ENCODE results near the gene EPN1. TPM values are rescaled to one million over a fixed set of nuclear protein-coding genes. Genes with fewer than 3 reads are reported as not detected.

Gene EPN1
- total and polyA plus RNA-seq, 2 of the 13 experiments (the other 11 are each of a cell fraction or from before 2014, with no cell fraction given), result 28.9 to 31.7 TPM

DNA sequence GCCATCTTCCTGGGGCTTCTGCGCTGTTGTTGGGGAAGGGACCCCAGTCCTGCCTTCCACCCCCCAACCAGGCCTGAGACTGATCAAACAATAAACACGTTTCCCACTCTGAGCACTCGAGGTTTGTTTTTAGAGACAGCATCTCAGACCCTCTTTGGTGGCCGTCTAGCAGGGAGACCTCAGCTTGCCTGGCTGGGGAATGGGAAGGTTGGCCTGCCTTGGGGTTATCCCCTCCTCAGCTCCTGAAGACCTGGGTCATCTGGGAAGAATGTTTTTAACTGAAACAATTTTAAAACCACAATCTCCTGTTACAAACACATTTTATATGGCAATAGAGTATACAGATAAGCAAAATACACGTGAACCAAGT lies 29.5 kb upstream of the EPN1 start:
- no peak overlapping the region for H3K27ac ChIP-seq (ENCODE audit: extremely low read length, insufficient read depth, low read length)
- in situ Hi-C loops (cut with HindIII; ENCODE audit: extremely low pct_ligation_motif_present, low pct_unique_long_range_greater_than_20kb), result no loop called here
- FAIRE-seq, result no peak
- DNase-seq (ENCODE audit: low spot score), result no peak
- BruUV-seq (replicated peaks), result no TSS peak
- H4K20me1 ChIP-seq (ENCODE audit: insufficient read depth, low read length), result no peaks in the 10 kb centered on the region
- H3K4me2 ChIP-seq (ENCODE audit: low read depth, low read length), result peak overlapping the region; percentile 84; the same call in 1 of the 2 replicates
- peaks cover 52% of the 10 kb centered on the region for H3K4me1 ChIP-seq (ENCODE audit: insufficient read depth, low read length)
- H3K9ac ChIP-seq (ENCODE audit: insufficient read depth, low read depth, low read length), result peak overlapping the region; percentile 44; the same call in 1 of the 2 replicates
- peaks cover 41% of the 10 kb centered on the region for H3K79me2 ChIP-seq (ENCODE audit: insufficient read depth, low read length)
- intact Hi-C loops (cut with micrococcal nuclease; ENCODE audit: unreplicated experiment), result no loop called here
- 89% methylated on average over 5 of the region's 5 CpGs for WGBS (ENCODE audit: low lambda C conversion rate)
- ChIA-PET CTCF (ENCODE audit: low intra/inter-chr PET ratio, low total read pairs) (interaction anchor here (1.1 kb wide), 1 partner anchor 8 kb away, joined by 3 read pairs; no protein-coding TSS in a partner anchor), POLR2A (interaction anchor here (2.4 kb wide), 1 partner anchor 9 kb away, joined by 10 read pairs; the partner anchor contains the start of gene U2AF2)
- no peak overlapping the region for H2AFZ ChIP-seq (ENCODE audit: low read length)
- peak overlapping the region in 2 of 3 experiments; percentile 92; a peak in 2 of 6 replicates for H3K4me3 ChIP-seq (replicated peaks in 1 of 3; ENCODE audit: insufficient read depth in 1 of 3, low read depth in 2 of 3, low read length in 3 of 3)
- peaks cover 0 to 10% of the 10 kb centered on the region in 2 experiments; a peak in 2 of 5 replicates for H3K36me3 ChIP-seq (replicated peaks in 1 of 2; ENCODE audit: control insufficient read depth in 1 of 2, insufficient read depth in 2 of 2, low read length in 2 of 2)
- no peak for ATAC-seq
- no peaks in the 10 kb centered on the region for H3K9me3 ChIP-seq (ENCODE audit: low read length)
- TF ChIP-seq ZNF629 (CRISPR knock-in tag; conservative IDR thresholded peaks at IDR 0.05), result peak; percentile 84
- TF ChIP-seq, protein P1, sequence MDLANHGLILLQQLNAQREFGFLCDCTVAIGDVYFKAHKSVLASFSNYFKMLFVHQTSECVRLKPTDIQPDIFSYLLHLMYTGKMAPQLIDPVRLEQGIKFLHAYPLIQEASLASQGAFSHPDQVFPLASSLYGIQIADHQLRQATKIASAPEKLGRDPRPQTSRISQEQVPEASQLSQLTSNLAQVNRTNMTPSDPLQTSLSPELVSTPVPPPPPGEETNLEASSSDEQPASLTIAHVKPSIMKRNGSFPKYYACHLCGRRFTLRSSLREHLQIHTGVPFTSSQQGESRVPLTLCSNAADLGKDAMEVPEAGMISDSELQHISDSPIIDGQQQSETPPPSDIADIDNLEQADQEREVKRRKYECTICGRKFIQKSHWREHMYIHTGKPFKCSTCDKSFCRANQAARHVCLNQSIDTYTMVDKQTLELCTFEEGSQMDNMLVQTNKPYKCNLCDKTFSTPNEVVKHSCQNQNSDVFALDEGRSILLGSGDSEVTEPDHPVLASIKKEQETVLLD (CRISPR knock-in tag; IDR thresholded peaks at IDR 0.05; ENCODE audit: low read depth), result no peak
- TF ChIP-seq ZC3H13 (CRISPR knock-in tag; IDR thresholded peaks at IDR 0.05), result peak; percentile 70; the same call in 1 of the 2 replicates
- no peaks in the 10 kb centered on the region; a peak in 1 of 5 replicates for H3K27me3 ChIP-seq (ENCODE audit: control insufficient read depth in 1 of 2, insufficient read depth in 2 of 2, low read length in 2 of 2)

DNA sequence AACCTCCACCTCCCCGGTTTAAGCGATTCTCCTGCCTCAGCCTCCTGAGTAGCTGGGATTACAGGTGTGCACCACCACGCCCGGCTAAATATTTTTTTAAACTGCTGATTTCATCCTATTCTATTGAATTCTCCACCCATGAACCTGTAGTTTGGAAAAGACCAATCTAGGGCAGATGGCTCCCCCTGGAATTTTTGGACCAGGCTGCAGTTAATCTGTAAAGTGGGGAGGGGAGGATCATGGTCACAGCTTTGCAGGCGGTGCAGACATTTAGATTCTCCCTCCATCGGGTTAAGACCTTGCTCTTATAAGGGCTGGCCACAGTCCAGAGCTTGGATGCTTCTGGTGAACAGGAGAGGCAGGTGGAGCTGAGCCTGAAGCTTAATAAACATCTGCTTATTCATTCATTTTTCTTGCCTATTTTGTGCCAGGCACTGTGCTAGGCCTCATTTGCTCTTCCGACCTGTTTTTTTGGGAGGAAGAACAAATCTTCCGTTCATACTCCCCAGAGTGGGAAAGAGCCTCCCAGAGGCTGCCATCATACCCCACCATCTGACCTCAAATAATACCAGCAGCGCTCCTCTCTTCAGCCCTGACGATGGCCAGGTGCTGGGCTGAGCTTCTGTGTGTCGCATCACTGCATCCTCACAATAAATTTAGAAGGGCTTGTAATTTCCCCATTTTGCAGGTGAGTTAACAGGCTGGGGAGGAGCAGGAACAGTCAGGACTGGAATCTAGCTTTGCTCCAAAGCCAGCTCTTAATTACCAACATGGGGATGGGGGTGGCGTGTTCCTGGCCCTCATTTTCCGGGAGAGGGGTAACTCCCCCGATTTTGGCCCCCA lies 27.9 kb upstream of the EPN1 start:
- intact Hi-C loops (cut with micrococcal nuclease; ENCODE audit: unreplicated experiment) (no loop called here), in situ Hi-C loops (cut with HindIII; ENCODE audit: extremely low pct_ligation_motif_present, low pct_unique_long_range_greater_than_20kb) (no loop called here)
- ChIA-PET POLR2A (interaction anchor here (0.7 to 1.1 kb wide), 5 partner anchors 9 to 185 kb away, joined by 3 to 5 read pairs (median 4); partner anchors contain the start of gene ZNF628), CTCF (ENCODE audit: low intra/inter-chr PET ratio, low total read pairs) (no interaction called here)
- 76% methylated on average over 11 of the region's 14 CpGs for WGBS (ENCODE audit: low lambda C conversion rate)
- FAIRE-seq (no peak), DNase-seq (ENCODE audit: low spot score) (no peak), ATAC-seq (no peak)
- no peaks in the 10 kb centered on the region for H4K20me1 ChIP-seq (ENCODE audit: insufficient read depth, low read length)
- H3K9me3 ChIP-seq (ENCODE audit: low read length), result no peaks in the 10 kb centered on the region
- peaks cover 34% of the 10 kb centered on the region for H3K79me2 ChIP-seq (ENCODE audit: insufficient read depth, low read length)
- peaks cover 51% of the 10 kb centered on the region for H3K4me1 ChIP-seq (ENCODE audit: insufficient read depth, low read length)
- no TSS peak for BruUV-seq (replicated peaks)
- H3K27ac ChIP-seq (ENCODE audit: extremely low read length, insufficient read depth, low read length), result peak overlapping the region; percentile 76
- H3K4me2 ChIP-seq (ENCODE audit: low read depth, low read length), result peak overlapping the region; percentile 82
- H3K9ac ChIP-seq (ENCODE audit: insufficient read depth, low read depth, low read length), result peak overlapping the region; percentile 86
- H3K36me3 ChIP-seq (replicated peaks in 1 of 2; ENCODE audit: control insufficient read depth in 1 of 2, insufficient read depth in 2 of 2, low read length in 2 of 2), result peaks cover 0 to 10% of the 10 kb centered on the region in 2 experiments; a peak in 2 of 5 replicates
- no peak overlapping the region for H2AFZ ChIP-seq (ENCODE audit: low read length)
- H3K4me3 ChIP-seq (replicated peaks in 1 of 3; ENCODE audit: insufficient read depth in 1 of 3, low read depth in 2 of 3, low read length in 3 of 3), result peak overlapping the region; percentile 78 to 96 (median 96)
- H3K27me3 ChIP-seq (ENCODE audit: control insufficient read depth in 1 of 2, insufficient read depth in 2 of 2, low read length in 2 of 2), result no peaks in the 10 kb centered on the region; a peak in 1 of 5 replicates
- TF ChIP-seq SIX4 (CRISPR knock-in tag; IDR thresholded peaks at IDR 0.05) (no peak), ZFYVE20 (CRISPR knock-in tag; IDR thresholded peaks at IDR 0.05; ENCODE audit: borderline replicate concordance, low read depth) (0 out of 2 replicates have a peak, but pooled peaks have one; percentile 24), POLR2A (IDR thresholded peaks at IDR 0.05; ENCODE audit: insufficient read depth in 1 of 2, low read depth in 2 of 2, low read length in 2 of 2) (0 out of 4 replicates have a peak, but pooled peaks of 1 of the 2 experiments have one; percentile 14), ZNF138 (CRISPR knock-in tag; IDR thresholded peaks at IDR 0.05; ENCODE audit: low read depth) (no peak)
- TF ChIP-seq, protein P2, sequence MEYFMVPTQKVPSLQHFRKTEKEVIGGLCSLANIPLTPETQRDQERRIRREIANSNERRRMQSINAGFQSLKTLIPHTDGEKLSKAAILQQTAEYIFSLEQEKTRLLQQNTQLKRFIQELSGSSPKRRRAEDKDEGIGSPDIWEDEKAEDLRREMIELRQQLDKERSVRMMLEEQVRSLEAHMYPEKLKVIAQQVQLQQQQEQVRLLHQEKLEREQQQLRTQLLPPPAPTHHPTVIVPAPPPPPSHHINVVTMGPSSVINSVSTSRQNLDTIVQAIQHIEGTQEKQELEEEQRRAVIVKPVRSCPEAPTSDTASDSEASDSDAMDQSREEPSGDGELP (IDR thresholded peaks at IDR 0.05; ENCODE audit: borderline replicate concordance, low read depth), result 0 out of 2 replicates have a peak, but pooled peaks have one; percentile 7
- TF ChIP-seq, protein P3, sequence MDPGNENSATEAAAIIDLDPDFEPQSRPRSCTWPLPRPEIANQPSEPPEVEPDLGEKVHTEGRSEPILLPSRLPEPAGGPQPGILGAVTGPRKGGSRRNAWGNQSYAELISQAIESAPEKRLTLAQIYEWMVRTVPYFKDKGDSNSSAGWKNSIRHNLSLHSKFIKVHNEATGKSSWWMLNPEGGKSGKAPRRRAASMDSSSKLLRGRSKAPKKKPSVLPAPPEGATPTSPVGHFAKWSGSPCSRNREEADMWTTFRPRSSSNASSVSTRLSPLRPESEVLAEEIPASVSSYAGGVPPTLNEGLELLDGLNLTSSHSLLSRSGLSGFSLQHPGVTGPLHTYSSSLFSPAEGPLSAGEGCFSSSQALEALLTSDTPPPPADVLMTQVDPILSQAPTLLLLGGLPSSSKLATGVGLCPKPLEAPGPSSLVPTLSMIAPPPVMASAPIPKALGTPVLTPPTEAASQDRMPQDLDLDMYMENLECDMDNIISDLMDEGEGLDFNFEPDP (CRISPR knock-in tag; conservative IDR thresholded peaks at IDR 0.05), result no peak
- TF ChIP-seq, protein P4, sequence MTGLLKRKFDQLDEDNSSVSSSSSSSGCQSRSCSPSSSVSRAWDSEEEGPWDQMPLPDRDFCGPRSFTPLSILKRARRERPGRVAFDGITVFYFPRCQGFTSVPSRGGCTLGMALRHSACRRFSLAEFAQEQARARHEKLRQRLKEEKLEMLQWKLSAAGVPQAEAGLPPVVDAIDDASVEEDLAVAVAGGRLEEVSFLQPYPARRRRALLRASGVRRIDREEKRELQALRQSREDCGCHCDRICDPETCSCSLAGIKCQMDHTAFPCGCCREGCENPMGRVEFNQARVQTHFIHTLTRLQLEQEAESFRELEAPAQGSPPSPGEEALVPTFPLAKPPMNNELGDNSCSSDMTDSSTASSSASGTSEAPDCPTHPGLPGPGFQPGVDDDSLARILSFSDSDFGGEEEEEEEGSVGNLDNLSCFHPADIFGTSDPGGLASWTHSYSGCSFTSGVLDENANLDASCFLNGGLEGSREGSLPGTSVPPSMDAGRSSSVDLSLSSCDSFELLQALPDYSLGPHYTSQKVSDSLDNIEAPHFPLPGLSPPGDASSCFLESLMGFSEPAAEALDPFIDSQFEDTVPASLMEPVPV (CRISPR knock-in tag; IDR thresholded peaks at IDR 0.05), result peak; percentile 23; the same call in 1 of the 2 replicates
